ENCODE data around the gene ADGRG6.
"Not testable (repeated sequence)": the region's sequence is repeated elsewhere in the genome, so short reads cannot be mapped to it uniquely, and the experiment has no call there.

The ADGRG6 gene

DNA sequence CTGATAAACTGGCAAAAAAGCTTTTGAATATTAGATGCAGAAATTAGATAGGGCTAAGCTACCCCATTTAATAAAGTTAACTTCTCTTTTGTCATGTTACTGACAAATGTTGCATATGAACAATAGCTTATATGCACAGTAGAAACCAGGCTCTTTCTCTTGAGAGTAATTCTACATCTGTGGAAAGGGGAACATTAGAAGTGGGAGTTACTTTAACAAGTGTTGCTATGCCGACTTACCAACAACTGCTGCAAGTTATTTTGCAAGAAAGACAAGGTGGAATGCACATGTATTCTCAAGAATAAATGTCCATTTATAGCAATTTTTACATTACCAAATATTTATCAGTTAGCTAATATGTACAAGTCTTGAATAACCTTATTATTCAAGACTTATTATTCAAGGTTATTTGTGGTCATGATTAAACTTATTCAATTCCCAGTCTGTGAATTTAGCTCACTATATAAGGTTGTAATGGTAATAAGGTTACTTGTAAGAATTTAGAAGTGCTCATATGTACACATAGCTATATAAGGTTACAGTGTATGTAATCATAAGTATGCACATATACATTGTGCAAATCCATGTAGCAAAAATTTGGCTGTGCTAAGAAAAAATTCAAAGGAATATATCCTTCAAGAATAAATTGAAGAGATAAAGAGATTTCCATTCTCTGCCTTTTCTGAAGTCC is 38.3 kb downstream of the ADGRG6 start:
- no peak for DNase-seq (ENCODE audit: low read depth)
- TF ChIP-seq, protein P1, sequence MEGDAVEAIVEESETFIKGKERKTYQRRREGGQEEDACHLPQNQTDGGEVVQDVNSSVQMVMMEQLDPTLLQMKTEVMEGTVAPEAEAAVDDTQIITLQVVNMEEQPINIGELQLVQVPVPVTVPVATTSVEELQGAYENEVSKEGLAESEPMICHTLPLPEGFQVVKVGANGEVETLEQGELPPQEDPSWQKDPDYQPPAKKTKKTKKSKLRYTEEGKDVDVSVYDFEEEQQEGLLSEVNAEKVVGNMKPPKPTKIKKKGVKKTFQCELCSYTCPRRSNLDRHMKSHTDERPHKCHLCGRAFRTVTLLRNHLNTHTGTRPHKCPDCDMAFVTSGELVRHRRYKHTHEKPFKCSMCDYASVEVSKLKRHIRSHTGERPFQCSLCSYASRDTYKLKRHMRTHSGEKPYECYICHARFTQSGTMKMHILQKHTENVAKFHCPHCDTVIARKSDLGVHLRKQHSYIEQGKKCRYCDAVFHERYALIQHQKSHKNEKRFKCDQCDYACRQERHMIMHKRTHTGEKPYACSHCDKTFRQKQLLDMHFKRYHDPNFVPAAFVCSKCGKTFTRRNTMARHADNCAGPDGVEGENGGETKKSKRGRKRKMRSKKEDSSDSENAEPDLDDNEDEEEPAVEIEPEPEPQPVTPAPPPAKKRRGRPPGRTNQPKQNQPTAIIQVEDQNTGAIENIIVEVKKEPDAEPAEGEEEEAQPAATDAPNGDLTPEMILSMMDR (IDR thresholded peaks at IDR 0.05; ENCODE audit: insufficient read depth, low read depth, low read length, missing control alignments) = no peak
- H3K4me3 ChIP-seq (ENCODE audit: low read length) = no peak overlapping the region

DNA sequence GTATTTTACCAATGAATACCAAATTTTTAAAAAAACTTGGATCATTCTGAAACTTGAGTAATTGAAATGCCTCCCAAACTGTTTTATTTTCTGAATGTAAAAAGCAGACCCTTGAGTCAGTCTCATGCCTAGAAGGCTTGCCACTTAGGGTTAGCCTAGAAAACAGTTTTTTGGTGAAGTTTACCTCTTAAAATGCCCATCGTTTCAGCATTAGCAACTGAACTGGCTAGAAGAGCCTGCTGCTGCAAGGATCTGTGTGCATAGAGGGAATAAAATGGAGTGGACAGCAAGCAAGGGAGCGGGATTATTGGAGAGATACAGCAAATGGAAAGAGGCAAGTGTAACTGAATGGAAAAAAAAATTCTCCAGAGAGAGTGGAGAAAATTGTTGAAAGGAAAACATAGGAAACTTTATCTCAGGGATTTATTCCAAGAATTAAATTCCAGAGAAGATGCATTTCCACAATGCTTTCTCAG is 40.1 kb downstream of the ADGRG6 start:
- TF ChIP-seq, protein P1 (IDR thresholded peaks at IDR 0.05; ENCODE audit: insufficient read depth, low read depth, low read length, missing control alignments) = no peak
- DNase-seq (ENCODE audit: low read depth) = no peak
- H3K4me3 ChIP-seq (ENCODE audit: low read length) = no peak overlapping the region

DNA sequence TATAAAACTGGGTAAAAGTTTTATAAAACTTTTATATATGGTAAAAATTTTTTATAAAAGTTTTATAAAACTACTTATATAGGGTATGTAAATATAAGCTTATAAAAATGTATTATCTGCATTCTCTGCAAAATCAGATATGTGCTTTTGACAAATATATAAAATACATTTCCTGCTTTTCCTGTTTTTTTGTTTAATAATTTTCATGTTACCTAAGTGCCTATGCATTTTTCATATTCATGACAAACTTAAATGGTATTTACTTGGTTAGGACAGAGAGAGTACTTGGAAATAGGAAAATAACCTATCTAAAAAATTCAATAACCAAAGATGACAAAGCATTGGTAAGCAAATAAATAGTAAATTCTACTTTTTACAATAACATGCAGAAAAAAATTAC is 41.2 kb downstream of the ADGRG6 start:
- DNase-seq (ENCODE audit: low read depth) = no peak

DNA sequence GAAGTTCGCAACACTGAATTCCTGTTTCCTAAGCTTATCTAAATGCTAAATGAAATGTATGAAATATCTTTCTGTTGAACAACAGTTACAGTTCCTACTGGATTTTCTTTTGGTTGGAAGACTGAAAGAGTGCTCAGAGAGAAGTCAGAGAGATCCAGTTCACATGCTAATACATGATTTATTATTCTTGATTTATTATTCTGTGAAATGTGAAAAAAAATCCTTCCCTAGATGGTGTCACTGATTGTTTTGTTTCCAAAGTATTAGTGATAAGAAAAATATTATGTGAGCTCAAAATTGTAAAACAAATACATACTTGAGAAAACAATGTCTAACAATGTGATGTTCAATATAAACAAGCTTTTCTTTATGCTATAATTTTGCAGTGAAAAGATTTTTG is 42.1 kb downstream of the ADGRG6 start:
- DNase-seq (ENCODE audit: low read depth) = no peak
- H3K4me3 ChIP-seq (ENCODE audit: low read length) = no peak overlapping the region
- TF ChIP-seq, protein P1 (IDR thresholded peaks at IDR 0.05; ENCODE audit: insufficient read depth, low read depth, low read length, missing control alignments) = no peak

More for the DNA sequence above, 41.2 kb downstream of the ADGRG6 start:
- TF ChIP-seq, protein P1 (IDR thresholded peaks at IDR 0.05; ENCODE audit: insufficient read depth, low read depth, low read length, missing control alignments) = no peak
- H3K4me3 ChIP-seq (ENCODE audit: low read length) = no peak overlapping the region

DNA sequence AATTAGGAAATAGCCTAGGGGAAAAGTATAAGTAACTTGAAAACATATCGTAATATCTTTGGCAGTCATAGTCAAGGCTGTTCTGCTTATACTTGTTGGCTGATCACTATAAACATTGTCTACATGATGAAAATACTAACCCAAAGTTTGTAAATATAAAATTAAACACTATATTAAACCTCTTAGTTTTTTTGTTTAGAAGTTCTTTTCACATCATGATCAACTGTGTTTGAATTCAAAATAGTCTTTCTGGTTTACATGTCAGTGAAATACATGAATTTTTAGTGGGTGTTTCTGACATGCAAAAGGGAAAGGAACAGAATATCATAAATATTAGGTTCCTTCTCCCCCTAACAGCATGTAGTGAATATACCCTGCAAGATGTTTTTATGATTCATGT is 43.5 kb downstream of the ADGRG6 start:
- H3K4me3 ChIP-seq (ENCODE audit: low read length) = no peak overlapping the region
- TF ChIP-seq, protein P1 (IDR thresholded peaks at IDR 0.05; ENCODE audit: insufficient read depth, low read depth, low read length, missing control alignments) = no peak
- DNase-seq (ENCODE audit: low read depth) = no peak

DNA sequence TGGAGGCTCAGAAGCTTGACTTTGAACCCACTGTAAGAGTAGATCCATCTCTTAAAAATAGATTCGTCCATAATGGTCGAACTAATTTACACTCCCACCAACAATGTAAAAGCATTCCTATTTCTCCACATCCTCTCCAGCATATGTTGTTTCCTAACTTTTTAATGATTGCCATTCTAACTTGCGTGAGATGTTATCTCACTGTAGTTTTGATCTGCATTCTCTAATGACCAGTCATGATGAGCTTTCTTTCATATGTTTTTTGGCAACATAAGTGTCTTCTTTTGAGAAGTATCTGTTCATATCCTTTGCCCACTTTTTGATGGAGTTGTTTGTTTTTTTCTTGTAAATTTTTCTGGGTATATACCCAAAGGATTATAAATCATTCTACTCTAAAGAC is 44.4 kb downstream of the ADGRG6 start:
- not testable (repeated sequence) for DNase-seq (ENCODE audit: low read depth); H3K4me3 ChIP-seq (ENCODE audit: low read length)

DNA sequence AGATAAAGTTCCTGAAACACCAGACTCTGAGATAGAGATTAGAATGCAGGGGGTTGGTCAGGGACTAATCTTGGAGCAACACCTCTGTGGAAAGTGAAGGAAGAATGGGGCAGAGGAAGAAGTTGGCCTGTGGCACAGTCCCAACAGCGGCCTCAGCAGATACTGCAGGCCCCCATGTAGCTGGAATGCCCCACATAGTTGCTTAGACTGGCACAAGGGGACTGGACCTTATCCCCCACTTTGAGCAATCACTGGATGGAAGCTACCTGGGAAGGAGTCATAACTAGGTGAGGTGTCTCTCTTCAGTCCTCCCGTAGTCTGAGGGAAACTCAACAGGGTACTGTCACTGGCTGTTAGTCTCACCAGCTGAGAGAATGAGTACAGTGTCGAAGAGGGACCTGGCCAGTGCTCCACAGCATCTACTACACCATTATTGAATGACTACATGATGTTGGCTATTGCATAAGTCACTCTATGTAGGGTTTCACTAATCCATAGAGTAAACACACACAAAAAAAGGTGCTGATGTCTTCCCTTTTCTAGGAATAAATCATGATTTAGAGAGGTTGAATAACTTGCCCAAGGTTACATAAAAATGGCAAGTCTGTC is 47.5 kb downstream of the ADGRG6 start:
- DNase-seq (ENCODE audit: low read depth) = no peak
- TF ChIP-seq, protein P1 (IDR thresholded peaks at IDR 0.05; ENCODE audit: insufficient read depth, low read depth, low read length, missing control alignments) = no peak
- no peak overlapping the region for H3K4me3 ChIP-seq (ENCODE audit: low read length)
